Activated CD4-positive, alpha-beta memory T cell treated with anti-CD3 and anti-CD28 coated beads for 36 hours (primary cell): ENCODE data around the gene FKBP5. TPM values are rescaled to one million over a fixed set of nuclear protein-coding genes. Genes with fewer than 3 reads are reported as not detected.

Source experiments
- CTCF ChIA-PET: fragments of 350-600 bp; sonication (Branson Sonifier 250); formaldehyde crosslinking; loops from one replicate; lab custom pipeline; 2021; ENCODE audit warnings: antibody characterized with exemption, inconsistent platforms; lab: Charles Lee
- POLR2A ChIA-PET: fragments of 350-600 bp; sonication (Branson Sonifier 250); formaldehyde crosslinking; loops from one replicate; lab custom pipeline; 2021; ENCODE audit warnings: antibody characterized with exemption; lab: Charles Lee
- DNase-seq: peaks from one replicate; pipeline ENCODE4 v3.0.0-alpha.2; 2020
- H3K27ac Mint-ChIP-seq: one replicate; pipeline ENCODE4 v1.8.0; 2021; ENCODE audit warnings: mixed read lengths
- H3K27me3 Mint-ChIP-seq: one replicate; pipeline ENCODE4 v1.8.0; 2021; ENCODE audit warnings: mixed read lengths
- H3K36me3 Mint-ChIP-seq: one replicate; pipeline ENCODE4 v1.8.0; 2021; ENCODE audit warnings: mixed read lengths
- H3K4me1 Mint-ChIP-seq: one replicate; pipeline ENCODE4 v1.8.0; 2021; ENCODE audit warnings: low read depth, mixed read lengths
- H3K4me3 Mint-ChIP-seq: one replicate; pipeline ENCODE4 v1.8.0; 2021; ENCODE audit warnings: mild to moderate bottlenecking, mixed read lengths
- H3K9me3 Mint-ChIP-seq: one replicate; pipeline ENCODE4 v1.8.0; 2021; ENCODE audit warnings: mixed read lengths
- intact Hi-C: fragments of 100-400 bp; cut with micrococcal nuclease; formaldehyde crosslinking; loops from one replicate; pipeline ENCODE4 v1.15.1; 2023
- total RNA-seq, 2 experiments: library from RNA; stranded (reverse); gene quantifications; one replicate each; pipeline ENCODE4 v1.2.3, GENCODE V29; 2021

The FKBP5 gene
- total RNA-seq, 2 experiments from 2014 or later, result 111 to 112 TPM

GRCh38 chr6:35635601-35636597 lies 52.8 kb downstream of the FKBP5 start:
- intact Hi-C loops, result no loop called here
- CTCF ChIA-PET, result interaction anchor here (0.7 to 2.7 kb wide), 3 partner anchors 14 to 101 kb away, joined by 4 to 18 read pairs (median 5); partner anchors contain the start of gene ARMC12
- Mint-ChIP-seq H3K4me3 (no peak overlapping the region), H3K4me1 (peaks cover 40% of the 10 kb centered on the region), H3K36me3 (peaks cover 31% of the 10 kb centered on the region), H3K9me3 (no peaks in the 10 kb centered on the region), H3K27me3 (no peaks in the 10 kb centered on the region), H3K27ac (peak overlapping the region; percentile 55)
- POLR2A ChIA-PET, result no interaction called here
- DNase-seq, result no peak

- Mint-ChIP-seq H3K27me3 (no peaks in the 10 kb centered on the region), H3K27ac (peak overlapping the region; percentile 5), H3K4me3 (no peak overlapping the region), H3K9me3 (no peaks in the 10 kb centered on the region), H3K36me3 (peaks cover 32% of the 10 kb centered on the region), H3K4me1 (peaks cover 34% of the 10 kb centered on the region)
- no peak for DNase-seq
- POLR2A ChIA-PET, result no interaction called here
- CTCF ChIA-PET, result interaction anchor here (1.0 kb wide), 1 partner anchor 8 kb away, joined by 3 read pairs; no protein-coding TSS in a partner anchor
- intact Hi-C loops, result no loop called here
Measured at GRCh38 chr6:35634316-35634715, 54.4 kb downstream of the FKBP5 start.

GRCh38 chr6:35633579-35634089 lies 55.1 kb downstream of the FKBP5 start:
- peaks cover 34% of the 10 kb centered on the region for H3K4me1 Mint-ChIP-seq
- intact Hi-C loops, result no loop called here
- ChIA-PET CTCF (interaction anchor here (1.0 to 1.8 kb wide), 2 partner anchors 9 kb away, joined by 3 to 5 read pairs; no protein-coding TSS in a partner anchor), POLR2A (no interaction called here)
- H3K9me3 Mint-ChIP-seq, result no peaks in the 10 kb centered on the region
- H3K27ac Mint-ChIP-seq, result peak overlapping the region; percentile 5
- H3K36me3 Mint-ChIP-seq, result peaks cover 33% of the 10 kb centered on the region
- H3K4me3 Mint-ChIP-seq, result no peak overlapping the region
- H3K27me3 Mint-ChIP-seq, result no peaks in the 10 kb centered on the region
- no peak for DNase-seq

- Mint-ChIP-seq H3K27ac (peak overlapping the region; percentile 47), H3K36me3 (peaks cover 22% of the 10 kb centered on the region), H3K9me3 (no peaks in the 10 kb centered on the region), H3K27me3 (no peaks in the 10 kb centered on the region), H3K4me1 (peaks cover 15% of the 10 kb centered on the region), H3K4me3 (no peak overlapping the region)
- ChIA-PET CTCF (interaction anchor here (1.2 to 2.7 kb wide), 3 partner anchors 14 to 108 kb away, joined by 3 to 21 read pairs (median 3); partner anchors contain the start of gene ARMC12), POLR2A (no interaction called here)
- intact Hi-C loops, result no loop called here
- DNase-seq, result no peak
Measured at GRCh38 chr6:35629876-35630378, 58.8 kb downstream of the FKBP5 start.

- DNase-seq, result no peak
- Mint-ChIP-seq H3K9me3 (no peaks in the 10 kb centered on the region), H3K27ac (no peak overlapping the region), H3K4me1 (peaks cover 31% of the 10 kb centered on the region), H3K4me3 (no peak overlapping the region), H3K36me3 (peaks cover 23% of the 10 kb centered on the region), H3K27me3 (no peaks in the 10 kb centered on the region)
- CTCF ChIA-PET, result interaction anchor here (0.7 to 4.0 kb wide), 5 partner anchors 21 to 110 kb away, joined by 3 to 53 read pairs (median 3); partner anchors contain the start of gene ARMC12
- POLR2A ChIA-PET, result no interaction called here
- intact Hi-C loops, result no loop called here
Measured at GRCh38 chr6:35626401-35626800, 62.3 kb downstream of the FKBP5 start.

- Mint-ChIP-seq H3K36me3 (peaks cover 17% of the 10 kb centered on the region), H3K27ac (peak overlapping the region; percentile 43), H3K9me3 (no peaks in the 10 kb centered on the region), H3K27me3 (no peaks in the 10 kb centered on the region), H3K4me1 (peaks cover 25% of the 10 kb centered on the region), H3K4me3 (no peak overlapping the region)
- POLR2A ChIA-PET, result interaction anchor here (0.8 kb wide), 1 partner anchor 22 kb away, joined by 3 read pairs; no protein-coding TSS in a partner anchor
- intact Hi-C loops, result loop anchor here (1.0 kb wide), 1 partner anchor 40 kb away; no protein-coding TSS in a partner anchor
- CTCF ChIA-PET, result interaction anchor here (0.6 to 4.7 kb wide), 27 partner anchors 9 to 333 kb away, joined by 3 to 54 read pairs (median 4); partner anchors contain the start of gene ARMC12
- DNase-seq, result no peak
Measured at GRCh38 chr6:35624341-35625070, 64.2 kb downstream of the FKBP5 start.

- peaks cover 21% of the 10 kb centered on the region for H3K36me3 Mint-ChIP-seq
Measured at GRCh38 chr6:35622283-35622682, 66.4 kb downstream of the FKBP5 start.

GRCh38 chr6:35620706-35621105 lies 68.0 kb downstream of the FKBP5 start:
- Mint-ChIP-seq H3K9me3 (no peaks in the 10 kb centered on the region), H3K4me1 (peaks cover 23% of the 10 kb centered on the region), H3K27me3 (no peaks in the 10 kb centered on the region), H3K36me3 (peaks cover 18% of the 10 kb centered on the region), H3K4me3 (no peak overlapping the region), H3K27ac (no peak overlapping the region)
- POLR2A ChIA-PET, result no interaction called here
- CTCF ChIA-PET, result interaction anchor here (0.6 to 4.8 kb wide), 3 partner anchors 33 to 116 kb away, joined by 3 to 54 read pairs (median 35); partner anchors contain the start of gene ARMC12
- DNase-seq, result no peak
- intact Hi-C loops, result no loop called here

More at GRCh38 chr6:35622283-35622682, 66.4 kb downstream of the FKBP5 start:
- intact Hi-C loops, result no loop called here
- Mint-ChIP-seq H3K4me3 (no peak overlapping the region), H3K27ac (no peak overlapping the region), H3K27me3 (no peaks in the 10 kb centered on the region), H3K9me3 (no peaks in the 10 kb centered on the region), H3K4me1 (peaks cover 22% of the 10 kb centered on the region)
- POLR2A ChIA-PET, result interaction anchor here (0.7 kb wide), 1 partner anchor 26 kb away, joined by 4 read pairs; no protein-coding TSS in a partner anchor
- DNase-seq, result no peak
- CTCF ChIA-PET, result interaction anchor here (0.6 to 4.7 kb wide), 9 partner anchors 10 to 115 kb away, joined by 3 to 54 read pairs (median 4); partner anchors contain the start of gene ARMC12

- CTCF ChIA-PET, result interaction anchor here (0.7 kb wide), 1 partner anchor 12 kb away, joined by 3 read pairs; no protein-coding TSS in a partner anchor
- no peak overlapping the region for H3K4me3 Mint-ChIP-seq
Measured at GRCh38 chr6:35613762-35614161, 75.0 kb downstream of the FKBP5 start.

GRCh38 chr6:35611240-35611639 lies 77.5 kb downstream of the FKBP5 start:
- Mint-ChIP-seq H3K4me1 (peaks cover 58% of the 10 kb centered on the region), H3K27me3 (no peaks in the 10 kb centered on the region), H3K27ac (peak overlapping the region; percentile 47), H3K4me3 (no peak overlapping the region), H3K9me3 (peaks cover 7% of the 10 kb centered on the region), H3K36me3 (peaks cover 54% of the 10 kb centered on the region)
- intact Hi-C loops, result no loop called here
- CTCF ChIA-PET, result interaction anchor here (0.9 to 2.1 kb wide), 3 partner anchors 13 to 125 kb away, joined by 3 to 10 read pairs (median 3); partner anchors contain the start of gene ARMC12
- DNase-seq, result peak; percentile 59
- POLR2A ChIA-PET, result interaction anchor here (2.1 kb wide), 1 partner anchor 9 kb away, joined by 4 read pairs; no protein-coding TSS in a partner anchor

More at GRCh38 chr6:35613762-35614161, 75.0 kb downstream of the FKBP5 start:
- peaks cover 54% of the 10 kb centered on the region for H3K4me1 Mint-ChIP-seq
- peak overlapping the region; percentile 28 for H3K27ac Mint-ChIP-seq
- DNase-seq, result no peak
- intact Hi-C loops, result no loop called here
- POLR2A ChIA-PET, result no interaction called here
- H3K36me3 Mint-ChIP-seq, result peaks cover 55% of the 10 kb centered on the region
- H3K9me3 Mint-ChIP-seq, result peaks cover 7% of the 10 kb centered on the region
- no peaks in the 10 kb centered on the region for H3K27me3 Mint-ChIP-seq

- peaks cover 7% of the 10 kb centered on the region for H3K9me3 Mint-ChIP-seq
Measured at GRCh38 chr6:35610830-35611229, 77.9 kb downstream of the FKBP5 start.

More at GRCh38 chr6:35610830-35611229, 77.9 kb downstream of the FKBP5 start:
- intact Hi-C loops, result no loop called here
- ChIA-PET CTCF (interaction anchor here (0.8 to 2.1 kb wide), 5 partner anchors 13 to 126 kb away, joined by 3 to 10 read pairs (median 3); partner anchors contain the start of gene ARMC12), POLR2A (interaction anchor here (2.1 kb wide), 1 partner anchor 9 kb away, joined by 4 read pairs; no protein-coding TSS in a partner anchor)
- H3K4me1 Mint-ChIP-seq, result peaks cover 62% of the 10 kb centered on the region
- H3K4me3 Mint-ChIP-seq, result no peak overlapping the region
- no peaks in the 10 kb centered on the region for H3K27me3 Mint-ChIP-seq
- DNase-seq, result no peak
- peak overlapping the region; percentile 47 for H3K27ac Mint-ChIP-seq
- H3K36me3 Mint-ChIP-seq, result peaks cover 58% of the 10 kb centered on the region
